ENCODE data around the gene GSS. TPM values are rescaled to one million over a fixed set of nuclear protein-coding genes. Genes with fewer than 3 reads are reported as not detected.

The GSS gene
- total RNA-seq: 73.9 and 80.6 TPM in 2 replicates

GRCh38 chr20:34955231-34956040 is at the start of gene GSS, which contains the start of gene MYH7B:
Gene GSS (minus strand): TSS chr20:34955806. CDS start chr20:34951852, 3,954 bp downstream.
Gene MYH7B (plus strand): TSS chr20:34955868. CDS start chr20:34978006, 22,138 bp downstream.

Other genes with a start within 250 kb of the GSS start
- gene NCOA6, start 130.2 kb downstream of the GSS start, total RNA-seq: 3.3 and 5.4 TPM in 2 replicates
- 26.1 and 29.0 TPM in 2 replicates for gene GGT7, start 83.0 kb downstream of the GSS start, total RNA-seq
- 36.5 and 53.9 TPM in 2 replicates for gene ACSS2, start 79.2 kb downstream of the GSS start, total RNA-seq
- gene MYH7B, start 62 bp upstream of the GSS start, total RNA-seq: 0.05 TPM in 1 of 2 replicates, not detected in the other
- 87.3 and 95.9 TPM in 2 replicates for gene TRPC4AP, start 137.0 kb upstream of the GSS start, total RNA-seq
- 70.5 and 90.3 TPM in 2 replicates for gene EDEM2, start 191.5 kb upstream of the GSS start, total RNA-seq
- 37.7 and 45.4 TPM in 2 replicates for gene PROCR, start 216.3 kb upstream of the GSS start, total RNA-seq

Data from smooth muscle cell of the umbilical artery (primary cell).